ENCODE data around the gene KIAA2012.

Gene KIAA2012

DNA sequence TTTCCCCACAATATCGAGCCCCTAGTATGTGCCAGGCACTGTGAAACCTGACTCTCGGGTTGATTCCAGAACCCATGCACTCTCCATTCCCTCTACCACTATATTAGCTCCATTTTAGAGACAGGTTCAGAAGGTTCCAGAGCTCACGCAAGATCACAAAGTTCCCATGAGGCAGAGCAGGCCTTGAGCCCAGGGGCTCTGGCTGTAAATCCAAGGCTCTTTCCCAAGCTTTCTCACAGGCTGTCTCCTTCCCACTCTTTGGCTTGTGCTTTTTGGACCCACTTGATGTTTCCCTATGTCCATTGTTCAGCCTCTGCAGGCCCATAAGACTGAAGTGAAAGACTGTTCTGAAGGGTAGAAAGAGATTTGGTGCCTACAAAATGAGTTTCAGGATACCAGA, 15.7 kb downstream of the KIAA2012 start:
- FAIRE-seq, result no peak

DNA sequence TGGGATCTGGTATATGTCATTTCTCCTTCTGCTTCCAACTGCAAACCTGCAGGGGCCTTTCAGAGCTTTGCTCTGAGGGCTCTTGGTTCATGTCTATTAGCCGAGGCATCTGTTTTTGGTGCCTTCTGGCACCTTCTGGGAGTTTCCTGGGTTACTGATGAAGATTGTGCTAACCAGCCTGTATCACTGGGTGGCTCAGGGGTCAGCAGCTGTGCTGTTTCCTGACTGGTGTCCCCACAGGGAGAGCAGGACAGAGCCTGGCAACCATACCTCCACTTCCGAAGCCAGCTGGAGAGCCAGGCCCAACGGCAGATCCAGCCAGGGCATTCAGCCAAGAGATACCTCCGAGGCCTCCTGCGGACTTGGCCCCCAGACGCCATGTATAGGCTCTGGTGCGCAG, 17.5 kb downstream of the KIAA2012 start:
- no peak for FAIRE-seq

DNA sequence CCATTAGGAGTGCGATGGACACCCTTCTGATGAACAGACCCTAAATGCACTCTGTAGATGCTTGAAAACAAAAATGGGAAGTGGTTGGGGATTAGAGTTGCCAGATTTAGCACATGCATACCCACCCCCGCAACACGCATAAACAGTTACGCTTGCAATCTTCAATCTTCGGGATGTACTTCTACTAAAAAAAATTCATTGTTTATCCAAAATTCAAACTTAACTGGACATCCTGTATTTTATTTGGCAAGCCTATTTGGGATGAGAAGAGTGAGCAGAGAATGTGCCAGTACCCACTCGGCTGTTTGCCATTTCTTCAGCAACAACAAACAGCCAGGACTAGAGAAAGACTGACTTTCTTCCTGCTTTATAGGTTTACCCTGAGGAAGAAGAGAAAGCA, 18.4 kb downstream of the KIAA2012 start:
- FAIRE-seq, result no peak

DNA sequence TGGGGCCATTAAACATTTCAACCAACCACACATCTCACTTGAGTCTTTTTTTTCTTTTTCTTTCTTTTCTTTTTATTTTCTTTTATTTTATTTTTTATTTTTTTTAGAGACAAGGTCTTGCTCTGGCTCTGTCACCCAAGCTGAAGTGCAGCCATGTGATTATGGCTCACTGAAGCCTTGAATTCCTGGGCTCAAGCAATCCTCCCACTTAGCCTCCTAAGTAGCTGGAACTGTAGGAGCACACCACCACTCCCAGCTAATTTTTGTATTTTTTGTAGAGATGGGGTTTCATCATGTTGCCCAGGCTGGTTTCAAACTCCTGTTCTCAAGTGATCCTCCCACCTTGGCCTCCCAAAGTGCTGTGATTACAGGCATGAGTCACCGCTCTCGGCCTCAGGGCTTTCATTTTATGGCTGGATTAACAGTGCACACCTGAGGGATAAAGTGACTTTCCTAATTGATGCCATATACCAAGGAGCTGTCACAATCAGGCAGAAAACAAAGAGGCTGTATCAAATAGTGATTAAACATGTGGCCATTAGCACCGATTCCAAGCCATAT, 21.5 kb downstream of the KIAA2012 start:
- FAIRE-seq, result no peak

DNA sequence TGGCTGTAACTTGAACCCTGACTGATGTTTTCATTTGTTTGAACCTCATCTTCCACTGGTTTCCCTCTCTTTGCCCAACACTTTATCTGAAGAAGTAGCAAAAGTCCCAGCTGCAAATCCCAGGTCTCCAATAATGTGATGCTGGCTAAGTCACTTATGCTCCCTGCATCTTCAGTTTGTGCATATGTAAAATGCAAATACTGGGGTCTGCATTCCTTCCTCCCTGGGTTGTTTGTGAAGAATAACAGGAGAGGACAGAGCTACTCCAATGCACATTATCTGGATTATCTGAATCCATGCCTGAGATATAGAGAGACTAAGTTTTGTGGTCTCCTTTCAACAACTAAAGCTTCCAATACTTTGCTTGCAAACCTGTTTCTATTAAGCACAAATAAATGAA, 22.2 kb downstream of the KIAA2012 start:
- FAIRE-seq, result no peak

DNA sequence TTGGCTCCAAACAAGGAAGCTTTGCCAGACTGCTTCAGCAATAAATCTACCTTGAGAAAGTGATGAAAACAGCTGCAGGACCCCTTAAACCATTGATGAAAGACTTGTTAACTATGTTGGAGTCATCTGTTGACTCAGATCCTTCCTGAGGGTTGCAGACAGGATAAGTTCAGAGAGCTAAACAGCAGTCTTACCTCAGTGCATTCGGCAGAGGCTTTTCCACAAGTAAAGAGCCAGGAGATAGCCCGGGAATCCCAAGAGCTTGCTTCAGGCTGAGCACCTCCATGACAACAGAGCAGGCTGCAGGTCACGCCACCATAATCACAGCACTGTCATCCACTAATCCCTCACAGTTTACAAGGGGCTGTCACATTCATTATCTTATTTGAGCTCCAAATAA, 23.7 kb downstream of the KIAA2012 start:
- FAIRE-seq, result no peak

DNA sequence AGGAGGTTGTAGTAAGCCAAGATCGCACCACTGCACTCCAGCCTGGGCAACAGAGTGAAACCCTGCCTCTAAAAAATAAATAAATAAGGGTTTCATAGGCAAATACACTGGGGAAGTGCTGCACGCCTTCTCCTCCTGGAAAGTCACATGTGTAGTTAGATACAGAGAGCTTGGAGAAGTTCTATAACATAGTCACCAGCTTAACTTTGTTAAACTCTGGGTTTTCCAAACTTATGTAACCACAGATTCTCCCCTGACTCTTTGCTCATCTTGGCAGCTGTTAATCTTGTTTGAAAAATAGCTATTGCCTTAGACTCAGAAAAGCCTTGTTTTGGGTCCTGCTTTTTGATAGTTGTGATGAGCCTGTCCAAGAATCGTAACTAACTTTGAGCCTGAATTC, 25.2 kb downstream of the KIAA2012 start:
- FAIRE-seq, result no peak

DNA sequence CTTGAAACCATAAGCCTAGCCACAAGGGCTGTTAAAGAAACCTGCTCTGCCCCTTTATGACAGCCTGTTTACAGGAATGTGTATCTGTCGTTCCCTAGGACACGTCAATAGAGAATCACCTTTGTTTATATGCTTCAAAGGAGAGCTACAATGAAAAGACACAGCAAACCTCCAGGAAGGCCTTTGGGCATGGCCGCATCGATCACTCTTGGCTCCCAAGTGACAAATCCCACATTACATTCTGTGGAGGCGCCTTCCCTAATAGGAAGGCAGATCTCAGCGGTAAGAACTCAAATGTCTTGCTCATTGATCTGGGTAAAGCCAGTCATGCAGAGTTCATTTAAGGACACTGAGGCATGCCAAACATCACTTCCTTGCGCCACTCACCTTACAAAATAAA, 26.5 kb downstream of the KIAA2012 start:
- FAIRE-seq, result no peak

DNA sequence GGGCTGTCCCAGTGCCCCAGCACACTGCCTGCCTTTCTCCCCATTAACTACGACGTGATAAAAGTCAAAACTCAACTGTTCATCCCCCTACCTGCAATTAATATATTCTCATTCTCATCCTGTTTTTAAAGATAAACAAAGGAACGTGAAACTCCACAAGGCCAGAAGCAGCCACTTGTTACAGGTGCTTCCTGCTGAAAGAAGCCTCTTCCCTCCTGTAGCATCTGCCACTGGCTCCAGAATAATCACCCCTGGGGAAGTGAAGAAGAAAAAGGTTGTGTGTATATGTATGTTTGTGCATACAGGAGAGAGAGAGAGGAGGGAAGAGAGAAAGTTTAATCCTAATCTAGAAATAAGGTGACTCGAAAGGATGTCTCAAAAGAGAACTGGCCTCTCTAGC, 27.1 kb downstream of the KIAA2012 start:
- no peak for FAIRE-seq

DNA sequence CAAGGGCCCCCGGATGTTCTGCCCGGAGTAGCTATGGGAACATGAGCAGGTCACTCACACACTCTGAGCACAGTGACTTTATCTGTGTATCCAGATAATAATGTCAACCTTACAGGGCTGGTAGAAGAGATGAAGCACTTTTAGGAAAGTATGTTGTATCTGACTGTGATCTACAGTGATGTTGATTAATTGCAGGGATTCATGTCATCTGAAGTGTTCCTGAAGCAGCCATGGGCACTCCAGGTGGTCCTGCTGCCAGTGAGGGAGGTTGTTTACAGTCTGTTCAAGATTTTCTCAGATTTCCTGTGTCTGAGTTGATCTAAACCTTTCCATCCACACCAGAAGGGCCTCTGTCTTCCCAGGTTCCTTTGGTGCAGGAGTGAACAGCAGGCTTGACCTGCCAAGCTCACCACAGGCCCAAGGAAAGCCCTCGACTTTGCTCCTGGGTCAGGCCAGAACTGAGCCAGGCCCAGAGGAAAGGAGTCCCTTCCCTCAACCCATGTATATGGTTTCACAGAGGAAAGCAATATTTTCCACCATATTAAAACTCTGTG, 28.0 kb downstream of the KIAA2012 start:
- no peak for FAIRE-seq

DNA sequence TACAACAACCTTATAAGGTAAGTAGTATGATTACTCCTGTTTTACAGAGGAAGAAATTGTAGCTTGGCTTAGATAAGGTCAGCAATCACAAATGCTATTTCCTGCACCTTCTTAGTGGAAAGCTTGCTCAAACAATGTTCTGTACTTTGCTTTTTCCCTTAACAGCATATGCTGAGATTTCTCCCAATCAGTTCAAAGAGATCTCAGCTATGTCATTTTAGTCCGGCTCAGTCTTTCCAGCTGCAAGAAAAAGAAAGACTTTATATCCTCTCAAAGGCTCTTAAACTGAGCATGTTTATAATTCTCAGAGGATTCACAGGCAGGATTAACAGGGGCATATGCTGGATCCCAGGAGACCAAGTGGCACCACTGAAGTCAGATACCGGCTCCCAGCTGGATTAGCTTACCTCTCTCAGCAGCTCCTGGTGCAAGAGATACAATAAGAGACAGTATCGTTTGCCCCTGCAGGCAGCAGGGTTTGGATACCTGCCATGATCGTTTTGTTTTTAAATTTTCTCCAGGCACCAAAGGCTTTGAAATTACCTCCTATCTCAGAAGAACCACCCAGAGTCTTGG, 29.5 kb downstream of the KIAA2012 start:
- FAIRE-seq, result no peak

DNA sequence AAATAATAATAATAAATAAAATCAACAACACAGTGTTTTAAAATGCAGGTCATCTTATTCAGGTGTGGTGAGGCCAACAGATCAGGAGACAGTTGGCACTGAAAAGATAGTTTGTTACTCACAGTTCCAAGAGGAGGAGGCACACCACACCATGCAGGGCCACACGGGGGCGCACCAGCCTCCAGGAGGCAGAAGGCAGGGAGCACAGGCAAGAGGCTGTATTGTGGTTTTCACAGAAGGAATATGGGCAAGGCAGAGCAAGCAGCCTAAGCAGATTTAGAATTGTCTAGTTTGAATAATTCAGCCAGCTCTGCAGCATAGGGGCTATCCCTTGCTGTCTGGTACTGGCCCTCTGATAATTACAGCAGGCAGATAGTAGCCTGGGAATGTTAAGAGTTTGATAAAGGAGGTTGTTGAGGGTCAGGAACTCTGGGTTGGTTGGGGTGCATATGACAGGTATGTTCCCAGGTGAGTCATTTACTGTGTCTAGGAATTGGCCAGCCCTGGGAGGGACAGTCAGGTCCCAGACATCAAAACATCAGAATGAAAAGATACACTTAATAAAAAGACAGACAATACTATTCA, 31.3 kb downstream of the KIAA2012 start:
- FAIRE-seq, result no peak

DNA sequence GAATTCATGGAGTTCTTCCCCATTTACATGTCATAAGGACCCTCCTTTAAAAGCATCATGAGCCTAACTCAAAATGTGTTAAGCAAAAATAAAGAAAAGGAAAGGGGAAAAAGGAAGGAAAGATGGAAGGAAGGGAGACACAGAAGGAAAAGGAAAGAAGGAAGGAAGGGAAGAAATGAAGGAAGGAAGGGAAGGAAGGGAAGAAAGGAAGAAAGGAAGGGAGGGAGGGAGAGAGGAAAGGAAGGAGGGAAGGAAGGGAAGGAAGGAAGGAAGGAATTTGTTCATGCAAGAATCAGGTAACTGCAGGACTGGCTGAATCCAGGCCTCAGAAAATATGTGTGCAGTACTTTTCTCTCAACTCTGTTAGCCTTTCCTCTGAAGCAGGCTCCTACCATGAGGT, 32.0 kb downstream of the KIAA2012 start:
- FAIRE-seq, result no peak

DNA sequence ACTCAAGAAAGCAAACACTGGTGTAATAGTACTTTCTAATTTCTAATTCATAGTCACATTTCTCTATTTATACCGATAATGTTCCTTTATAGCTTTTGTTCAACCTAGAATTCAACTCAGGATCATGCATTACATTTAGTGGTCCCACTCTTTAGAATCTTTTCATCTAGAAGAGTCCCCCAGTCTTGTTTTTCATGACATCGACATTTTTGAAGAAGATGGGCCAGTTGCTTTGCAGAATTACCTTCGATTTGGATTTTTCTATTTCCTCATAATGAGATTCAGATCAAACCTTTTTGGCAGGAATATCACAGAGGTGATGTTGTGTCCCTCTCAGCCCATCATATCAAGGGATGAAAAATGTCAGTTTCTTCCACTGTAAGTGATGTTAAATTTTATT, 35.3 kb downstream of the KIAA2012 start:
- no peak for FAIRE-seq

DNA sequence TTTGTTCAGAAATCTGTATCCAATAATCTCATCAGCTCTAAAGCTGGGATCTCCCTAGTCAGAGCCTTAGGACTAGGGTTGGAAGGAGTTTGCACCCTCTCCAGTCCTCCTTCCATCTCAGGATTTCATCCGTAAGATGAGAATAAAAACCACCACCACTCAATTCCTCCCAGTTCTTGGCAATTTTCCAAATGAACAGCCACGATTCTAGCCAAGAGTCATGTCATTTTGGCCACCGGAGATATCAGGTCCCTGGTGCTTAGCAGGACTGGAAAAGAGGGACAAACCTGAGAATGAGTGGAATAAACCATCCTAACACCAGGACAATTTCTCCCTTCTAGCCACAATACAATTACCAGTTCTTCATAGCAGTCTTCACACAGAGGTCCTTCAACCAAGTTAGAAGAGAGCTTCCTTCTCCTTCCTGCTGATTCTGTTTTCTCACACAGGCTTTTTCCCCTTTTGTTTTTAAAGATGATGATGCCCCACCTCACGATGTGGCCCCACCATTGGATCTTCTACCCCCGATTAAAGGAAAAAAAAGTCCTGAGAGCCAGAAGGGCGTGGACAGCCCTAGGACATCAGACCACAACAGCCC, 36.2 kb downstream of the KIAA2012 start:
- FAIRE-seq, result no peak

DNA sequence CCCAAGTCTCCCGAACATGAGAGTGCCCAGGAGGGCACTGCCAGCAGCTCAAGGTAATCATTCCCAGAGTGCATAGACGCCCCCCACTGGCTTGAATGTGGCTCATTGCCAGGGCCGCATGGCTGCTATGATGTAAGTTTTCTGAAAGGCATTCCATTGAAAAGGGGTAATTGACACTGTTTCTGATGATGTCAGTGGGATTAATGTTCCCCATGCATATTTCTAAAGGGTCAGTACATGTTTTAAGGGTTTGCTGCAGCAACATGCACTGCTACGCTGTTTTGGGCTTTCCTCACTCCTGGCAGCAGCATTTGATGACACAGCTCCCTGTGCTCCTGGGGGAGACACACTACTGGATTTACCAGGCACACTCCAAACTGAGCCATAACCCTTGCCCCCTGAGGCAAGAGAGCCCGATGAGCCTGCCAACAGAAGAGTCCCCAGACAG, 36.7 kb downstream of the KIAA2012 start:
- no peak for FAIRE-seq

DNA sequence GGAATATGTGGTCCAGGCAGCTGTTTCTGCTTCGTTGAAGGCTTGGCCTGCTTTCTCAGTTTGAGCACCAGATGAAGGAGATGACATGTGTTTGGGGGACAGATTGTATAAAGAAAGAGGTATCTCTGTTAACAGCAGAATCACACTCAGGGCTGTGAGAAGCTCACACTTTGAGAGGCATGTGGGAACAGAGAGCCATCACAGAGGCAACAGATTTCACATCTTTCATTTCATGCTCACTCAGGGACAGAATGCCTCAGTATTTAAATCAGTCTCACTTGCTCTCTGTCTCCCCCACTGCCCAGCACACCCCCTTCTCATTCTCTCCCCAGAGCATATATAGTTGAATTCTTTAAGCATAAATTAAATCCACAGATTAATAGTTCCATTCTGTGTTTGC, 37.4 kb downstream of the KIAA2012 start:
- FAIRE-seq, result no peak

DNA sequence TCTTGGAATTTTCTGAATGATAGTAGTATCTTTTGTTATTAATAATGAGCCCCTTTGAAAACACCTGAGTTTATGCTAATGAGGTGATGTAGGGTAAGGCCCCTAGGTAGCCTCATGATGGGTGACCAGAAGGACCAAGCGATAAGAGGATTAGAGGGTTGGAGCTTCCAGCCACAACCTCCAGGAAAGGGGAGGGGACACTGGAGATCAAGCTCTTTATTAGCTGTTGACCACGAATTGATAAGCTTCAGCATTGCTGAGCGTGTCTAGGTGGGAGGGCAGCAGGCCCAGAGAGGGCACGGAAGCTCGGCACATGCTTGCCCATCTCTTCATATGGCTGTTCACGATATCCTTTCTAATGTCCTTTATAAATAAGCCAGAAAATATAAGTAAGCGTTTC, 39.0 kb downstream of the KIAA2012 start:
- no peak for FAIRE-seq

DNA sequence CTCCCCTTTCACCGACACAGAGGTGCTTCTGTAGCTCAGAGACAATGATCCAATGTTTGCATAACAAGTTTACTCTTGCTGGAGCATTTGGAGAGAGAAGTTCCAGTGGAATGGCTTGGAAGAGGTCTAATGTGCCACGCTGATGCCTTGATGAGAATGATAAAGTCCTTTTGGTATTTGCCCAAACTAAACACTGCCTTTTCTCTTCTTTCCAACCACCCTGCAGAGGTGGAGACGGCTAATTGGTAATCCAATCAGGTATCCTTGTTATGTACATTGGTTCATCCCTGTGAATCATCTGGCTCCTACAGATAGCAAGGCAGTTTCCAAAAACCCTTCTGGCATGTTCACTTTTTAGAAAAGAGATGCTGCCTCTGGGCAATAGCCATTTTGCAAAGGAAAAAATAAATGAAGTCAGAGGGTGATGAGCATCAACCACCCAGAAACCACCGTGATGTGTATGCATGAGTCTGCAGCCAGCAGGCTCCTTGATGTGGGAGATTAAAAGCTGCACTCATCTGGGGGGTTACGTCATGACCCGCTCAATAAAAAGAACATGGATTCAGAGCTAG, 40.6 kb downstream of the KIAA2012 start:
- FAIRE-seq, result no peak

DNA sequence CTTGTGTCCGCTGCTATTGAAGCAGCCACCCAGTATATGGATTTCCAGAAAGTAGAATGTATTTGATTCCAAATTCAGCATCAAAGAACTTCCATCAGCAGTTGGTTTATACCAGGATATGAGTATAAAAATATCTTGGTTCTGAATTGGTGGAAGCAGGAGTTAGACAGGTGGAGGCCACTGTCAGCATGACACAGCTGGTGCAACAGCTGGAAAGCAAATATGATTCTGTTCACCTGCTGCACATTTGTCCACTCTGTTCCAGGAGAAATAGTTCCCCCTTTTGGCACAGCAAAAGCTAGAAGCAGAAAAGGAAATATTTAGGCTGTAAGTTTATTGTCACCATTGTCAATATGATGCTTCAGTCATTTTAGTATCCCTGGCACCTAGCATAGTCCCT, 41.2 kb downstream of the KIAA2012 start:
- FAIRE-seq, result no peak

DNA sequence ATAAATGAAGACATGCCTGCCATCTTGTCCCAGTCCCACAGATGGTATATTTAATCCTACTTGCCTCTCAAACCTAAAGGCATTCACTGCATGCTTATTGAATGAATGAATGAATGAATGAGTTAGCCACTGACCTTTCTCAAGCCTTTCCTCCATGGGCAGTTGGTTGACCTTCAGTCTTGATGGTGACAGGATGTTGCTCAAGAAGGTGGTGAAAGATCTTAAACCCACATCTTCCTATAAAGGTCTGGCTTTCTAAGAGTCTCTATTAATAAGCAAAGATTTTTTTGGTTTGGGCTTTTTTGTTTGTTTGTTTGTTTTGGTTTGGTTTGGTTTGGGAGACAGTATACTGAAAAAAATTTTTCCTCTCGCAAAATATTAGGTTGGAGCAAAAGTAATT, 41.7 kb downstream of the KIAA2012 start:
- no peak for FAIRE-seq

DNA sequence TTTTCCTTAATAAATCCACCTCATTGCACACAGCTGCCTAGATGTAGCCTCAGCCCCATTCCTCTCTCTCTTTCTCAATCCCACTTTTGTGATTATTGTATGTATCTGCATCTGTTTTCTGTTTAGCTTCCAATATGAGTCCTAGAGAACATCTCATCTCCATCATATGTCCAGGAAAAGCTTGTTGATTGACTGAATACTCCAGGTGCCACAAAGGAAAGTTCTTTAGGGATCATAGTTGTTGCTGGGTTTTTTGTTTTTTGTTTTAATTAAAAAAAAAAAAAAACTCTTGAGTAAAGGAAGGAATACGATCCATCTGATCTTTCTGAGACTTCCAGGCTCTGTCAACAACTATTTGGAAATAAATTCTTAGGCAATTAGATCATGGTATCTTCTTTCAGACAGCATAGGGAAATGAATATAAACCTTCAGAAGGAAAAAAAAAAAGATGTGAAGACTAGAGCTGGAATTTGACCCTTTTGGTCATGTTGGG, 42.5 kb downstream of the KIAA2012 start:
- no peak for FAIRE-seq

DNA sequence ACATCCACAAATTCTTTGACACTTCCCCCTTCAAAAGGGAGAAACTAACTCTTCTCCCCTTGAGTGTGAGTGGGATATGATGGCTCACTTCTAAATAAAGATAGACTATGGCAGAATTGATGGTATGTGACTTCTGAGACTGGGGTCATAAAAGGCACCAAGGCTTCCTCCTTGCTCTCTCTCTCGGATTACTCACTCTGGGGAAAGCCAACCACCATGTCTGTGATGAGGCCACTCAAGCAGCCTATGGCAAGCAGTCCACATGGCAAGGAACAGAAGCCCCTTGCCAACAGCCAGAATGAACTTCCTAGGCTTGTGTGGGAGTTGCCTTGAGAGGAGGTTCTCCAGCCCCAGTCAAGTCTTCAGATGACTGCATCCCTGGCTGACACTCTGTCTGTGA, 43.6 kb downstream of the KIAA2012 start:
- no peak for FAIRE-seq

DNA sequence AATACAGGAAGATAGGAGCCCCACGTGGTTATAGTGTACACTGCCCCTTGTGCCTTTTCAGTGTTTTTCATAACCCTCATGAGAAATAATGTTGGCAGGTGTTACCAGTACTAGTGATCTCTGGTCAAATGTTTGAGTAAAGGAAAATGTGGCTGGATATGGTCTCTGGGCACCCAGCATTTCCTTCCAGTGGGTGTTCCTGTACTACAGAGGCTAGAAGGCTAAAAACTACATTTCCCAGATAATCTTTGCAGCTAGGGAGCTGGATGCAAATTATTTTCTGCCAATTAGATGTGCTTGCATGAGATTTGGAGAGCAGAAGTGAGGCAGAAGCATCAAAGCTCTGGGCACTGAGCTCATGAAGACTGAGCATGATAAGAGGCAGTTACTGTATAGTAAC, 45.1 kb downstream of the KIAA2012 start:
- no peak for FAIRE-seq
